Panc1 (cell line): Measurements from ENCODE around the gene SLC40A1. TPM values are rescaled to one million over a fixed set of nuclear protein-coding genes. Genes with fewer than 3 reads are reported as not detected.

Source experiments
- ATAC-seq: fragments of 200-7000 bp; cut with Tn5 transposase; 2 replicates; pipeline ENCODE4 v1.9.1; 2020; ENCODE audit warnings: mild to moderate bottlenecking, moderate library complexity
- BruUV-seq: library from RNA; stranded (reverse); fragments of 400-500 nt; replicated peaks from 2 replicates; lab custom pipeline; 2021; lab: Mats Ljungman, UMichigan
- CTCF ChIA-PET: fragments of 300-600 bp; sonication (Branson Sonifier 250); formaldehyde crosslinking; loops from one replicate; lab custom pipeline; 2022; ENCODE audit warnings: antibody characterized with exemption; lab: Charles Lee
- POLR2A ChIA-PET: fragments of 300-600 bp; sonication (Branson Sonifier 250); formaldehyde crosslinking; loops from one replicate; lab custom pipeline; 2022; ENCODE audit warnings: antibody characterized with exemption; lab: Charles Lee
- DNase-seq: peaks from one replicate; pipeline ENCODE4 v3.0.0-alpha.2; 2010; ENCODE audit warnings: low read depth, low spot score
- H3K27ac ChIP-seq: 2 replicates; pipeline ENCODE4 v1.5.1; 2011; ENCODE audit warnings: mild to moderate bottlenecking, low read length, inconsistent platforms
- H3K27me3 ChIP-seq: fragments of 200-500 bp; sonication (Bioruptor generic); 2 replicates; pipeline ENCODE4 v1.6.0; 2014; ENCODE audit warnings: low read length, inconsistent platforms; ENCODE audit not compliant: control insufficient read depth, insufficient read depth
- H3K36me3 ChIP-seq: fragments of 200-500 bp; sonication (Bioruptor generic); 2 replicates; pipeline ENCODE4 v1.5.1; 2014; ENCODE audit warnings: inconsistent platforms, mild to moderate bottlenecking, low read length, moderate library complexity; ENCODE audit not compliant: control insufficient read depth, insufficient read depth
- H3K4me1 ChIP-seq: 2 replicates; pipeline ENCODE4 v1.5.1; 2011; ENCODE audit warnings: inconsistent platforms, mild to moderate bottlenecking, low read length, moderate library complexity; ENCODE audit not compliant: control insufficient read depth, insufficient read depth
- H3K4me3 ChIP-seq, 2 experiments: 2 replicates each; pipeline ENCODE4 v1.5.1; 2011 to 2012; ENCODE audit warnings: low read depth in 2 of 2, low read length in 2 of 2, mild to moderate bottlenecking in 2 of 2, inconsistent platforms in 1 of 2, moderate library complexity in 1 of 2
- H3K9me3 ChIP-seq: fragments of 200-500 bp; sonication (Bioruptor generic); 2 replicates; pipeline ENCODE4 v1.5.1; 2014; ENCODE audit warnings: low read depth, mild to moderate bottlenecking, inconsistent platforms, low read length, moderate library complexity; ENCODE audit not compliant: control insufficient read depth, insufficient read depth
- POLR2AphosphoS5 ChIP-seq: IDR thresholded peaks from 2 replicates; pipeline ENCODE4 v1.6.1; 2012; ENCODE audit warnings: mild to moderate bottlenecking, low read depth, low read length, moderate library complexity
- SIN3A ChIP-seq: IDR thresholded peaks from 2 replicates; pipeline ENCODE4 v1.6.1; 2012; ENCODE audit warnings: low read depth, mild to moderate bottlenecking, low read length, moderate library complexity, borderline replicate concordance; ENCODE audit not compliant: insufficient read depth
- TCF7L2 ChIP-seq: IDR thresholded peaks from 2 replicates; pipeline ENCODE4 v1.6.1; 2011; ENCODE audit warnings: mild to moderate bottlenecking, low read depth, low read length, inconsistent platforms
- in situ Hi-C: cut with HindIII; loops from 2 replicates; pipeline ENCODE4 v1.10.0; 2016; ENCODE audit warnings: low sequenced_read_pairs, low pct_unique_long_range_greater_than_20kb
- intact Hi-C: fragments of 100-400 bp; cut with micrococcal nuclease; formaldehyde crosslinking; loops from one replicate; pipeline ENCODE4 v1.10.0; 2022; ENCODE audit not compliant: unreplicated experiment
- total RNA-seq: library from RNA; stranded (reverse); gene quantifications from one replicate; pipeline ENCODE4 v1.2.1, GENCODE V29; 2021; ENCODE audit not compliant: unreplicated experiment
- TF ChIP-seq, protein P1 (sequence below), 2 experiments: IDR thresholded peaks; 2 replicates each; pipeline ENCODE4 v1.6.1; 2011 to 2012; ENCODE audit warnings: low read depth in 2 of 2, control low read depth in 1 of 2, low read length in 1 of 2, mild to moderate bottlenecking in 1 of 2, moderate library complexity in 1 of 2; ENCODE audit not compliant: insufficient read depth in 1 of 2
- TF ChIP-seq, protein P2 (sequence below): fragments of 450-650 bp; IDR thresholded peaks from 2 replicates; pipeline ENCODE4 v1.5.1; 2017; ENCODE audit warnings: mild to moderate bottlenecking

The SLC40A1 gene
- total RNA-seq, 1 experiment from 2014 or later, result 0.74 TPM

DNA sequence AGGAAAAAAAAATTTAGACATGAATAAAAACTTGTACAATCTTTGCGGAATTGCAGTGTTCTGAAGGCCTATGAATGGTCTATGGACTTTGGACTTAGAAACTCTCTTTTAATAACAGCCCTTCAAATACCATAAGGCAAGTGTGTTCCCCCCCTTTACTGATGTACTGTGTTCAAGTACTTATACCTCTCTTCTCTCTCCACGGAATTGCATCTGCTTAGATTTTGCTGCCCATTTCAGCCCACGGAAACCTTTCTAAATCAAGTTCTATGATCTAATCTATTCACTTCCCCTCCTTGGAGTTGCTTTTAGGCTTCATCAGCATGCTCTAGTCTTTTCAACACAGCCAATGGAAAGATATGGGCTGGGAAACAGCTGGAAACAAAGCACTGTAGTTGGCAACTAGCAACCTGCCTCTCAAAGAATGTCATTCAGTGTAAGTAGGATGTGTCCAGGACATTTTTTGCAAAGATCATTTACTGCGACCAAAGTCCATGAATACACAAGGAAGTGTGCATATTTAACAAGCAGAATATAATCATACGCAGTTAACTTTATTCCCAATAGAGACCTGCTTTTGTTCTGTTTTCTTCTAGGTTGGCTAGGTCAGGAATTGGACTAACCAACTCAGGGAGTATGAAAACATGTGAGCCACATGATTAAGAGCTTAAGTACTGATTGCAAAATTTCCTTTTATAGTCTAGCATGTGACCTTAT, 58.0 kb downstream of the SLC40A1 start:
- ChIA-PET CTCF (interaction anchor here (0.6 kb wide), 2 partner anchors 76 to 540 kb away, joined by 3 read pairs; no protein-coding TSS in a partner anchor), POLR2A (no interaction called here)
- Histone ChIP-seq H3K9me3 (no peaks in the 10 kb centered on the region), H3K4me1 (no peaks in the 10 kb centered on the region; the same call in 1 of the 2 replicates), H3K27me3 (no peaks in the 10 kb centered on the region), H3K27ac (no peak overlapping the region), H3K36me3 (no peaks in the 10 kb centered on the region), H3K4me3 (no peak overlapping the region)
- TF ChIP-seq SIN3A (no peak), POLR2AphosphoS5 (no peak), TCF7L2 (no peak)
- TF ChIP-seq, protein P1, sequence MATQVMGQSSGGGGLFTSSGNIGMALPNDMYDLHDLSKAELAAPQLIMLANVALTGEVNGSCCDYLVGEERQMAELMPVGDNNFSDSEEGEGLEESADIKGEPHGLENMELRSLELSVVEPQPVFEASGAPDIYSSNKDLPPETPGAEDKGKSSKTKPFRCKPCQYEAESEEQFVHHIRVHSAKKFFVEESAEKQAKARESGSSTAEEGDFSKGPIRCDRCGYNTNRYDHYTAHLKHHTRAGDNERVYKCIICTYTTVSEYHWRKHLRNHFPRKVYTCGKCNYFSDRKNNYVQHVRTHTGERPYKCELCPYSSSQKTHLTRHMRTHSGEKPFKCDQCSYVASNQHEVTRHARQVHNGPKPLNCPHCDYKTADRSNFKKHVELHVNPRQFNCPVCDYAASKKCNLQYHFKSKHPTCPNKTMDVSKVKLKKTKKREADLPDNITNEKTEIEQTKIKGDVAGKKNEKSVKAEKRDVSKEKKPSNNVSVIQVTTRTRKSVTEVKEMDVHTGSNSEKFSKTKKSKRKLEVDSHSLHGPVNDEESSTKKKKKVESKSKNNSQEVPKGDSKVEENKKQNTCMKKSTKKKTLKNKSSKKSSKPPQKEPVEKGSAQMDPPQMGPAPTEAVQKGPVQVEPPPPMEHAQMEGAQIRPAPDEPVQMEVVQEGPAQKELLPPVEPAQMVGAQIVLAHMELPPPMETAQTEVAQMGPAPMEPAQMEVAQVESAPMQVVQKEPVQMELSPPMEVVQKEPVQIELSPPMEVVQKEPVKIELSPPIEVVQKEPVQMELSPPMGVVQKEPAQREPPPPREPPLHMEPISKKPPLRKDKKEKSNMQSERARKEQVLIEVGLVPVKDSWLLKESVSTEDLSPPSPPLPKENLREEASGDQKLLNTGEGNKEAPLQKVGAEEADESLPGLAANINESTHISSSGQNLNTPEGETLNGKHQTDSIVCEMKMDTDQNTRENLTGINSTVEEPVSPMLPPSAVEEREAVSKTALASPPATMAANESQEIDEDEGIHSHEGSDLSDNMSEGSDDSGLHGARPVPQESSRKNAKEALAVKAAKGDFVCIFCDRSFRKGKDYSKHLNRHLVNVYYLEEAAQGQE (IDR thresholded peaks at IDR 0.05; ENCODE audit: insufficient read depth in 1 of 2, low read depth in 2 of 2, low read length in 1 of 2), result no peak
- TF ChIP-seq, protein P2, sequence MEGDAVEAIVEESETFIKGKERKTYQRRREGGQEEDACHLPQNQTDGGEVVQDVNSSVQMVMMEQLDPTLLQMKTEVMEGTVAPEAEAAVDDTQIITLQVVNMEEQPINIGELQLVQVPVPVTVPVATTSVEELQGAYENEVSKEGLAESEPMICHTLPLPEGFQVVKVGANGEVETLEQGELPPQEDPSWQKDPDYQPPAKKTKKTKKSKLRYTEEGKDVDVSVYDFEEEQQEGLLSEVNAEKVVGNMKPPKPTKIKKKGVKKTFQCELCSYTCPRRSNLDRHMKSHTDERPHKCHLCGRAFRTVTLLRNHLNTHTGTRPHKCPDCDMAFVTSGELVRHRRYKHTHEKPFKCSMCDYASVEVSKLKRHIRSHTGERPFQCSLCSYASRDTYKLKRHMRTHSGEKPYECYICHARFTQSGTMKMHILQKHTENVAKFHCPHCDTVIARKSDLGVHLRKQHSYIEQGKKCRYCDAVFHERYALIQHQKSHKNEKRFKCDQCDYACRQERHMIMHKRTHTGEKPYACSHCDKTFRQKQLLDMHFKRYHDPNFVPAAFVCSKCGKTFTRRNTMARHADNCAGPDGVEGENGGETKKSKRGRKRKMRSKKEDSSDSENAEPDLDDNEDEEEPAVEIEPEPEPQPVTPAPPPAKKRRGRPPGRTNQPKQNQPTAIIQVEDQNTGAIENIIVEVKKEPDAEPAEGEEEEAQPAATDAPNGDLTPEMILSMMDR, result no peak
- no peak for DNase-seq
- intact Hi-C loops, result no loop called here
- no TSS peak for BruUV-seq
- in situ Hi-C loops, result no loop called here
- no peak for ATAC-seq

DNA sequence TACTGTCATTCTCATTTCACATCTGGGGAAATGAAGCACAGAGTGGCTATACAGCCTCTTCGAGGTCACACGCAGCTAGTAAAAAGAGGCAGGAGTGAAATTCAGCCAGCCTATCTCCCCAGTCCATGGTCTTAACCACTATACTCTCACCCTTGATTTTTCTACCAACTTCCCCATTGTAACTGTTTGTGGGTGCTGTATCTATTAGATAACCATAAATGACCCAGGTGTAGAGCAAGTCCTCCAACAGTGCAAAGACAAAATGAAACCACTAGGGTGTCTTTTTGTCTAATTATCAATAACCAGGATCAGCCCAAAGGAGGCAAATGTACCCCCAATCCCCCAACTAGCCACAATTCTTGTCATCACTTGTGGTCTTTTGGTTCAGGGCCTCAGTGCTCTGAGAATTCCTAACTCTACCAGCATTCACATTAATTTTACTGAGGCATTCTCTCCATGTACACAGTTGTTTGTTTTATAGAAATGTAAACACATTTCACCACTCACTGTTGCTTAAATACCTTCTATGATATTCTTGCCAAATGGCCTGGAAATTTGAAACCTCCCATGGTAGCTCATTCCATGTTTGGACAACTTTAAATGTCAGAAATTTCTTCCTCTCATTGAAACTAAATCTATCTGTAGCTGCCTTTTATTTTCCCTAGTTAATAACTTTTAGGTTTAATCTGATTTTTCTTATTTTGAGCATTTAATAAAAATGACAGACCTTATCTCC, 58.7 kb downstream of the SLC40A1 start:
- POLR2A ChIA-PET, result no interaction called here

More for the DNA sequence above, 58.7 kb downstream of the SLC40A1 start:
- H3K27me3 ChIP-seq, result no peaks in the 10 kb centered on the region
- TF ChIP-seq, protein P2, result no peak
- TF ChIP-seq TCF7L2 (no peak), POLR2AphosphoS5 (no peak)
- H3K4me1 ChIP-seq, result no peaks in the 10 kb centered on the region; the same call in 1 of the 2 replicates
- CTCF ChIA-PET, result interaction anchor here (0.6 kb wide), 1 partner anchor 77 kb away, joined by 3 read pairs; no protein-coding TSS in a partner anchor
- no peak for ATAC-seq
- H3K4me3 ChIP-seq, result no peak overlapping the region
- intact Hi-C loops, result no loop called here
- in situ Hi-C loops, result no loop called here
- H3K27ac ChIP-seq, result no peak overlapping the region
- no TSS peak for BruUV-seq
- DNase-seq, result no peak
- H3K9me3 ChIP-seq, result no peaks in the 10 kb centered on the region
- no peaks in the 10 kb centered on the region for H3K36me3 ChIP-seq
